Measurements from ENCODE around the gene CDK2. TPM values are rescaled to one million over a fixed set of nuclear protein-coding genes. Genes with fewer than 3 reads are reported as not detected.
"Not testable (repeated sequence)": the region's sequence is repeated elsewhere in the genome, so short reads cannot be mapped to it uniquely, and the experiment has no call there.

Gene CDK2
- total RNA-seq, 2 donors from 2014 or later, result 60.8 to 69.8 TPM

DNA sequence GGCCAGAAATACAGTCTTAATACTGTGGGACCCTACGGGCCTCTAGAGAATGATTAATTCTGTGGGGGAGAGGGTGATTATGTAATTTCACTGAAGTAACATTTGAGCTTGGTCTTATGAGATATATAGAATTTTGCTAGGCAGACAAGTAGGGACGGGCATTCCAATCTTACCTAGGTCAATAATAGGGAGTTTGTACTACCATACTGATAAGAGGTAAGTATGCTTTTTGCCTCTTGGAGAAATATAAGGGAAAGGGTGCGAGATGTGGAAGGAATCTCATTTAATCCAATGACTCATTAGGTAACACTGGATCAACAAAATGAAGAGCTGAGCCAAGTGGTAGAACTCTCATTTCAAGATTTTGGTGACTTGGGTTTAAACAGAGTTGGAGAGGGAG, 12.4 kb downstream of the CDK2 start:
- Histone ChIP-seq H3K4me3 (ENCODE audit: low read length) (no peak overlapping the region), H3K27ac (ENCODE audit: low read depth, low read length) (no peak overlapping the region), H3K9ac (ENCODE audit: extremely low read depth, low read length, poor library complexity, severe bottlenecking) (no peak overlapping the region), H3K27me3 (ENCODE audit: control insufficient read depth, insufficient read depth, low read length, poor library complexity, severe bottlenecking) (no peaks in the 10 kb centered on the region), H3K9me3 (ENCODE audit: control insufficient read depth, low read length) (no peaks in the 10 kb centered on the region), H3K36me3 (ENCODE audit: control insufficient read depth, insufficient read depth, low read length) (peaks cover 71% of the 10 kb centered on the region), H3K4me1 (ENCODE audit: control insufficient read depth, insufficient read depth, low read length) (no peaks in the 10 kb centered on the region)
- TF ChIP-seq, protein P1, sequence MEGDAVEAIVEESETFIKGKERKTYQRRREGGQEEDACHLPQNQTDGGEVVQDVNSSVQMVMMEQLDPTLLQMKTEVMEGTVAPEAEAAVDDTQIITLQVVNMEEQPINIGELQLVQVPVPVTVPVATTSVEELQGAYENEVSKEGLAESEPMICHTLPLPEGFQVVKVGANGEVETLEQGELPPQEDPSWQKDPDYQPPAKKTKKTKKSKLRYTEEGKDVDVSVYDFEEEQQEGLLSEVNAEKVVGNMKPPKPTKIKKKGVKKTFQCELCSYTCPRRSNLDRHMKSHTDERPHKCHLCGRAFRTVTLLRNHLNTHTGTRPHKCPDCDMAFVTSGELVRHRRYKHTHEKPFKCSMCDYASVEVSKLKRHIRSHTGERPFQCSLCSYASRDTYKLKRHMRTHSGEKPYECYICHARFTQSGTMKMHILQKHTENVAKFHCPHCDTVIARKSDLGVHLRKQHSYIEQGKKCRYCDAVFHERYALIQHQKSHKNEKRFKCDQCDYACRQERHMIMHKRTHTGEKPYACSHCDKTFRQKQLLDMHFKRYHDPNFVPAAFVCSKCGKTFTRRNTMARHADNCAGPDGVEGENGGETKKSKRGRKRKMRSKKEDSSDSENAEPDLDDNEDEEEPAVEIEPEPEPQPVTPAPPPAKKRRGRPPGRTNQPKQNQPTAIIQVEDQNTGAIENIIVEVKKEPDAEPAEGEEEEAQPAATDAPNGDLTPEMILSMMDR (conservative IDR thresholded peaks at IDR 0.05), result no peak
- WGBS, 2 experiments (ENCODE audit: insufficient coverage in 1 of 2, insufficient read length in 1 of 2), result 93 to 95% methylated on average over 2 to 3 of the region's 3 CpGs
- H3K9me3 Mint-ChIP-seq, result no peaks in the 10 kb centered on the region
- H3K4me3 Mint-ChIP-seq, result no peak overlapping the region
- DNase-seq, result no peak
- peaks cover 15% of the 10 kb centered on the region for H3K4me1 Mint-ChIP-seq
- no peak overlapping the region for H3K27ac Mint-ChIP-seq
- H3K36me3 Mint-ChIP-seq (ENCODE audit: low read depth), result peaks cover 69% of the 10 kb centered on the region
- H3K27me3 Mint-ChIP-seq (ENCODE audit: insufficient read depth), result no peaks in the 10 kb centered on the region

DNA sequence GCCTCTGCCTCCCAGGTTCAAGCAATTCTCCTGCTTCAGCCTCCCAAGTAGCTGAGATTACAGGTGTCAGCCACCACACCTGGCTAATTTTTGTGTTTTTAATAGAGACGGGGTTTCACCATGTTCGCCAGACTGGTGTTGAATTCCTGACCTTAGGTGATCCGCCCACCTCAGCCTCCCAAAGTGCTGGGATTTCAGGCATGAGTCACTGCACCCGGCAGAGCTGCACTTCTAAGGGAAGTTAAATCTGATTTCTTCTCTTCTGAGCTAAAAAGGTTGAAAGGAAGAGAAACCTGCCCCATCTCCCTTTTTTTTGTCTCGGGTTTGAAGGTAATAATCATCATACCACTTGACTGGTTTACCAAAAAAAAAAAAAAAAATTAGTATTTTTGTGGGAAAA, 15.3 kb downstream of the CDK2 start:
- 69 to 72% methylated on average over 4 of the region's 5 CpGs for WGBS, 2 experiments (ENCODE audit: insufficient coverage in 1 of 2, insufficient read length in 1 of 2)
- H3K27me3 Mint-ChIP-seq (ENCODE audit: insufficient read depth); H3K4me1 Mint-ChIP-seq; H3K9ac ChIP-seq (ENCODE audit: extremely low read depth, low read length, poor library complexity, severe bottlenecking); H3K27ac ChIP-seq (ENCODE audit: low read depth, low read length); H3K4me1 ChIP-seq (ENCODE audit: control insufficient read depth, insufficient read depth, low read length); H3K27me3 ChIP-seq (ENCODE audit: control insufficient read depth, insufficient read depth, low read length, poor library complexity, severe bottlenecking); H3K9me3 ChIP-seq (ENCODE audit: control insufficient read depth, low read length); H3K27ac Mint-ChIP-seq; DNase-seq; H3K4me3 ChIP-seq (ENCODE audit: low read length); H3K9me3 Mint-ChIP-seq; H3K4me3 Mint-ChIP-seq: not testable (repeated sequence)
- peaks cover 89% of the 10 kb centered on the region for H3K36me3 ChIP-seq (ENCODE audit: control insufficient read depth, insufficient read depth, low read length)
- H3K36me3 Mint-ChIP-seq (ENCODE audit: low read depth), result peaks cover 71% of the 10 kb centered on the region

DNA sequence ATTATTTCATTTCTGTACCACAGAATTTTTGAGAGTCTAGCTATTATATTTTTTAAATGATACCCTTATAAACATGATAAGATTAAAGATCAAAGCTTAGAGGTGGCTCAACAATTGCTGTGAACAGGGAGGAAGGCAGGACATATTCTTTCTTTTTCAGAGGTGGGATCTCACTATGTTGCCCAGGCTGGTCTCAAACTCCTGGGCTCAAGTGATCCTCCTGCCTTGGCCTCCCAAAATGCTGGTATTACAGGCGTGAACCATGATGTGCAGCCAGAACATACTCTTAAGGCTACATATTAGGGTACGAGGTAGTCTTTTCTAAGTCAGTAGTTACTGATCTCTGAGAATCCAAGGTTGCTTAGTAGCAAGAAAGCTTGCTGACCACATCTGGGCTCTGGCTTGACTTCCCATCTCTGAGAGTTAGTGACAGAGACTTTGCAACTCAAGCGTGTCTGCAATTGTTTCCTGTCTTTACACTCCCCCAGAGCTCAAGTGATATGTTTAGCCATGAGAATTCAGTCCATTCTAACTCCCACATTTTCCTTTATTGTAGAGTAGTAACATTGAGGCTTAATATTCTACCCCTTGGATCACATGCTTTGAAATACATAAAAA, 15.8 kb downstream of the CDK2 start:
- H3K4me3 Mint-ChIP-seq, result no peak overlapping the region

More for the DNA sequence above, 15.8 kb downstream of the CDK2 start:
- H3K27me3 ChIP-seq (ENCODE audit: control insufficient read depth, insufficient read depth, low read length, poor library complexity, severe bottlenecking), result no peaks in the 10 kb centered on the region
- no peak overlapping the region for H3K9ac ChIP-seq (ENCODE audit: extremely low read depth, low read length, poor library complexity, severe bottlenecking)
- Mint-ChIP-seq H3K4me1 (no peaks in the 10 kb centered on the region), H3K9me3 (no peaks in the 10 kb centered on the region), H3K27ac (no peak overlapping the region), H3K27me3 (ENCODE audit: insufficient read depth) (no peaks in the 10 kb centered on the region), H3K36me3 (ENCODE audit: low read depth) (peaks cover 71% of the 10 kb centered on the region)
- DNase-seq, result no peak
- H3K9me3 ChIP-seq (ENCODE audit: control insufficient read depth, low read length), result no peaks in the 10 kb centered on the region
- TF ChIP-seq, protein P1 (conservative IDR thresholded peaks at IDR 0.05), result no peak
- H3K4me3 ChIP-seq (ENCODE audit: low read length), result no peak overlapping the region
- H3K4me1 ChIP-seq (ENCODE audit: control insufficient read depth, insufficient read depth, low read length), result no peaks in the 10 kb centered on the region
- H3K27ac ChIP-seq (ENCODE audit: low read depth, low read length), result no peak overlapping the region
- peaks cover 89% of the 10 kb centered on the region for H3K36me3 ChIP-seq (ENCODE audit: control insufficient read depth, insufficient read depth, low read length)
- WGBS, 2 experiments (ENCODE audit: insufficient coverage in 1 of 2, insufficient read length in 1 of 2), result 79 to 96% methylated on average over 3 of the region's 3 CpGs

Data from endodermal cell (in vitro differentiated cells).